ENCODE measurements around the gene CCNF. TPM values are rescaled to one million over a fixed set of nuclear protein-coding genes. Genes with fewer than 3 reads are reported as not detected.

The CCNF gene
- total RNA-seq, 4 donors from 2014 or later: 0.27 to 2.1 (median 0.82) TPM

GRCh38 chr16:2462031-2462866 lies 33.0 kb downstream of the CCNF start:
- H3K36me3 ChIP-seq: no peaks in the 10 kb centered on the region
- peaks cover 3% of the 10 kb centered on the region for H3K27me3 ChIP-seq
- no peak for TF ChIP-seq POLR2AphosphoS5 (IDR thresholded peaks at IDR 0.05)
- no peak for TF ChIP-seq CTCF (IDR thresholded peaks at IDR 0.05)
- TF ChIP-seq EP300 (IDR thresholded peaks at IDR 0.05): no peak
- TF ChIP-seq POLR2A (IDR thresholded peaks at IDR 0.05): no peak

GRCh38 chr16:2464333-2464732 lies 35.1 kb downstream of the CCNF start:
- WGBS, 2 donors (ENCODE audit: low coverage in 1 of 2): 40 to 50% methylated on average over 1 to 2 of the region's 12 CpGs
- H3K4me1 ChIP-seq: peaks cover 0 to 34% (median 20%) of the 10 kb centered on the region in 3 donors
- no peaks in the 10 kb centered on the region for H3K36me3 ChIP-seq
- H3K4me3 ChIP-seq: no peak overlapping the region
- peaks cover 23% of the 10 kb centered on the region for H3K27me3 ChIP-seq
- ATAC-seq: no peak
- no peak for TF ChIP-seq POLR2AphosphoS5 (IDR thresholded peaks at IDR 0.05)
- no peak for TF ChIP-seq CTCF (IDR thresholded peaks at IDR 0.05)
- no peak for TF ChIP-seq POLR2A (IDR thresholded peaks at IDR 0.05)
- no peak for TF ChIP-seq EP300 (IDR thresholded peaks at IDR 0.05)
- no peaks in the 10 kb centered on the region for H3K9me3 ChIP-seq
- H3K27ac ChIP-seq: no peak overlapping the region

More at GRCh38 chr16:2462031-2462866, 33.0 kb downstream of the CCNF start:
- WGBS, 2 donors (ENCODE audit: low coverage in 1 of 2): no CpG with 5 or more reads among the region's 23 CpGs
- H3K4me1 ChIP-seq: peaks cover 0 to 20% (median 9%) of the 10 kb centered on the region in 3 donors
- H3K9me3 ChIP-seq: no peaks in the 10 kb centered on the region
- no peak overlapping the region for H3K4me3 ChIP-seq
- no peak for ATAC-seq
- H3K27ac ChIP-seq: no peak overlapping the region

- no peaks in the 10 kb centered on the region for H3K9me3 ChIP-seq
- peaks cover 38% of the 10 kb centered on the region for H3K27me3 ChIP-seq
- peaks cover 0 to 34% (median 17%) of the 10 kb centered on the region in 3 donors for H3K4me1 ChIP-seq
- WGBS, 2 donors (ENCODE audit: low coverage in 1 of 2): 72% methylated on average over 7 of the region's 12 CpGs; no CpG with 5 or more reads in 1 of the 2 donors
- TF ChIP-seq EP300 (IDR thresholded peaks at IDR 0.05) (no peak), POLR2A (IDR thresholded peaks at IDR 0.05) (no peak), CTCF (IDR thresholded peaks at IDR 0.05) (no peak)
- no peak overlapping the region for H3K4me3 ChIP-seq
- H3K36me3 ChIP-seq: no peaks in the 10 kb centered on the region
- ATAC-seq: no peak
- no peak overlapping the region for H3K27ac ChIP-seq
Observed at GRCh38 chr16:2465653-2466415, 36.6 kb downstream of the CCNF start.

- no peak for ATAC-seq
- Histone ChIP-seq H3K36me3 (no peaks in the 10 kb centered on the region), H3K4me3 (peak overlapping the region in 1 of 2 donors; percentile 67)
Observed at GRCh38 chr16:2466667-2467527, 37.6 kb downstream of the CCNF start.

More at GRCh38 chr16:2466667-2467527, 37.6 kb downstream of the CCNF start:
- H3K9me3 ChIP-seq: no peaks in the 10 kb centered on the region
- TF ChIP-seq POLR2A (IDR thresholded peaks at IDR 0.05) (no peak), EP300 (IDR thresholded peaks at IDR 0.05) (no peak), CTCF (IDR thresholded peaks at IDR 0.05) (no peak), POLR2AphosphoS5 (IDR thresholded peaks at IDR 0.05) (no peak)
- peaks cover 49% of the 10 kb centered on the region for H3K27me3 ChIP-seq
- peaks cover 0 to 44% (median 28%) of the 10 kb centered on the region in 3 donors for H3K4me1 ChIP-seq
- H3K27ac ChIP-seq: peak overlapping the region in 1 of 4 donors; percentile 71
- WGBS, 2 donors (ENCODE audit: low coverage in 1 of 2): 81% methylated on average over 5 of the region's 29 CpGs; no CpG with 5 or more reads in 1 of the 2 donors
